Spleen (tissue), 11 donors: ENCODE measurements around the gene STEAP3. TPM values are rescaled to one million over a fixed set of nuclear protein-coding genes. Genes with fewer than 3 reads are reported as not detected.

ENCODE experiments used
- DNase-seq: peaks from one replicate; pipeline ENCODE4 v3.0.0-alpha.2; 2020
- H3K27ac ChIP-seq, 8 donors: fragments of 200-600 bp; sonication (generic) in 7 of 8; 1 replicate in 4 of 8; 2 replicates in 4 of 8; pipeline versions ENCODE4 v1.5.0 to v1.8.0; 2016 to 2021; ENCODE audit warnings: inconsistent platforms in 4 of 8, mild to moderate bottlenecking in 4 of 8, moderate library complexity in 1 of 8
- H3K27me3 ChIP-seq, 7 donors: fragments of 200-600 bp; sonication (generic) in 6 of 7; replicated peaks in 1 of 7; 1 replicate in 4 of 7; 2 replicates in 3 of 7; pipeline versions ENCODE4 v1.5.0 to v1.8.0; 2016 to 2021; ENCODE audit warnings: inconsistent platforms in 3 of 7, mild to moderate bottlenecking in 1 of 7
- H3K36me3 ChIP-seq, 6 donors: fragments of 200-600 bp; sonication (generic) in 5 of 6; 1 replicate in 4 of 6; 2 replicates in 2 of 6; pipeline versions ENCODE4 v1.5.0 to v1.8.0; 2016 to 2021; ENCODE audit warnings: inconsistent platforms in 2 of 6
- H3K4me1 ChIP-seq, 6 donors: fragments of 200-600 bp; sonication (generic) in 5 of 6; 1 replicate in 3 of 6; 2 replicates in 3 of 6; pipeline versions ENCODE4 v1.5.0 to v1.8.0; 2016 to 2021; ENCODE audit warnings: inconsistent platforms in 3 of 6
- H3K4me3 ChIP-seq, 8 donors: fragments of 200-600 bp; sonication (generic) in 7 of 8; 1 replicate in 4 of 8; 2 replicates in 4 of 8; pipeline versions ENCODE4 v1.5.0 to v1.8.0; 2016 to 2021; ENCODE audit warnings: inconsistent platforms in 4 of 8, mild to moderate bottlenecking in 4 of 8, moderate library complexity in 2 of 8
- H3K9me3 ChIP-seq, 8 donors: fragments of 200-600 bp; sonication (generic) in 7 of 8; 1 replicate in 4 of 8; 2 replicates in 4 of 8; pipeline versions ENCODE4 v1.5.0 to v1.8.0; 2016 to 2021; ENCODE audit warnings: inconsistent platforms in 4 of 8
- POLR2A ChIP-seq, 3 donors: fragments of 450-650 bp; IDR thresholded peaks; one replicate each; pipeline ENCODE4 v1.5.1; 2017; ENCODE audit warnings: antibody characterized with exemption in 3 of 3, mild to moderate bottlenecking in 1 of 3
- POLR2AphosphoS5 ChIP-seq, 3 donors: sonication (generic); formaldehyde crosslinking; IDR thresholded peaks; one replicate each; pipeline ENCODE4 v1.5.1; 2017; ENCODE audit warnings: antibody characterized with exemption in 3 of 3
- WGBS, 5 donors: extraction: QIAGEN DNeasy Blood & Tissue Kit in 3 of 5; methylation state at CpG; one replicate each; pipeline versions ENCODE4 v1.1.5 to v1.1.7; 2013 to 2018; 5-methylcytosine and 5-hydroxymethylcytosine counted together
- intact Hi-C: fragments of 100-400 bp; cut with DNase I; formaldehyde crosslinking; loops from one replicate; pipeline ENCODE4 v1.15.0; 2023; ENCODE audit warnings: low total_unique reads
- polyA plus RNA-seq, 3 donors: library from polyadenylated mRNA; stranded (reverse); fragments of 200-250 nt; gene quantifications; one replicate each; pipeline ENCODE4 v1.2.1, GENCODE V29; 2013
- total RNA-seq, 7 donors: library from RNA; depleted of rRNA in 3 of 7; stranded (reverse); fragments of >200 nt in 3 of 7; fragmentation: NEBNext Ultra II Directional in 4 of 7; extraction: Animal tissue kit (Norgen Biotek cat#: 25700) in 4 of 7; gene quantifications; one replicate each; pipeline versions ENCODE4 v1.1.0 to v1.2.1, GENCODE V29; 2016 to 2021
- TF ChIP-seq, protein P1 (sequence below), 11 experiments: fragments of 200-600 bp in 7 of 11; fragments of 450-650 bp in 4 of 11; sonication (generic) in 4 of 11; IDR thresholded peaks in 8 of 11; conservative IDR thresholded peaks in 3 of 11; 1 replicate in 7 of 11; 2 replicates in 4 of 11; pipeline versions ENCODE4 v1.4.0 to v1.8.0; 2016 to 2021; ENCODE audit warnings: antibody characterized with exemption in 11 of 11, inconsistent platforms in 4 of 11, mild to moderate bottlenecking in 1 of 11
- donor health status: healthy with polysubstance abuse.
- donor health status: DM: no; HTN: no; CAD: no; lungs with moderate emphysema.
- donor health status: DM: no; HTN: no; CAD: no.
- donor health status: Bipolar disorder and iron deficiency.
- donor health status: healthy.
- donor health status: DM: no; HTN: no; CAD: no.
- donor health status: DM: yes; HTN: yes; CAD: no.

Gene STEAP3
- total and polyA plus RNA-seq, 10 donors, result 0.26 to 3.6 (median 1.5) TPM

DNA sequence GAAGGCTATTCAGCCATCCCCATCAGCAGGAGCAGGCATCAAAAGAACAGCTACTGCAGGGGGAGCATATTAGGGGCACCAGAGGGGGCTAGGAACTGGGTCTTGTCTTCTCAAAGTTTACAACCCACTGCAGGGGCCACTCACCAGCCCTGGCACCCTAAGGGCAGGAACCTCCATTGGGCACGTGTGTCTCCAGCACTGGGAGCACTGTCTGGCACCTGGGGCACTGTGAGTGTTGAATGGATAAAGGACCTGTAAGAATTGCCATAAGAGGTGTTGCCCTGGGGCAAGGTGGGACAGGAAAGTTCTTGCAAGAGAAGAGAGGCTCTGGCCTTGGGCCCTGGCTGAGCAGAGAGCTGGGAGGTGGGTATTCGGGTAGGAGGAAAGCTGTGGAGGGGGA lies 1.4 kb upstream of the STEAP3 start:
- Histone ChIP-seq H3K9me3 (no peaks in the 10 kb centered on the region), H3K27me3 (peaks cover 0 to 35% (median 11%) of the 10 kb centered on the region in 7 donors), H3K4me1 (peaks cover 0 to 30% (median 20%) of the 10 kb centered on the region in 6 donors), H3K36me3 (no peaks in the 10 kb centered on the region), H3K27ac (no peak overlapping the region), H3K4me3 (no peak overlapping the region)
- intact Hi-C loops, result no loop called here
- DNase-seq, result no peak
- TF ChIP-seq POLR2AphosphoS5 (IDR thresholded peaks at IDR 0.05) (no peak), POLR2A (IDR thresholded peaks at IDR 0.05) (no peak)
- TF ChIP-seq, protein P1, sequence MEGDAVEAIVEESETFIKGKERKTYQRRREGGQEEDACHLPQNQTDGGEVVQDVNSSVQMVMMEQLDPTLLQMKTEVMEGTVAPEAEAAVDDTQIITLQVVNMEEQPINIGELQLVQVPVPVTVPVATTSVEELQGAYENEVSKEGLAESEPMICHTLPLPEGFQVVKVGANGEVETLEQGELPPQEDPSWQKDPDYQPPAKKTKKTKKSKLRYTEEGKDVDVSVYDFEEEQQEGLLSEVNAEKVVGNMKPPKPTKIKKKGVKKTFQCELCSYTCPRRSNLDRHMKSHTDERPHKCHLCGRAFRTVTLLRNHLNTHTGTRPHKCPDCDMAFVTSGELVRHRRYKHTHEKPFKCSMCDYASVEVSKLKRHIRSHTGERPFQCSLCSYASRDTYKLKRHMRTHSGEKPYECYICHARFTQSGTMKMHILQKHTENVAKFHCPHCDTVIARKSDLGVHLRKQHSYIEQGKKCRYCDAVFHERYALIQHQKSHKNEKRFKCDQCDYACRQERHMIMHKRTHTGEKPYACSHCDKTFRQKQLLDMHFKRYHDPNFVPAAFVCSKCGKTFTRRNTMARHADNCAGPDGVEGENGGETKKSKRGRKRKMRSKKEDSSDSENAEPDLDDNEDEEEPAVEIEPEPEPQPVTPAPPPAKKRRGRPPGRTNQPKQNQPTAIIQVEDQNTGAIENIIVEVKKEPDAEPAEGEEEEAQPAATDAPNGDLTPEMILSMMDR (IDR thresholded peaks at IDR 0.05 in 8 of 11, conservative IDR thresholded peaks at IDR 0.05 in 3 of 11), result no peak
- 67 to 91% (median 77%) methylated on average over 2 of the region's 2 CpGs for WGBS, 5 donors

DNA sequence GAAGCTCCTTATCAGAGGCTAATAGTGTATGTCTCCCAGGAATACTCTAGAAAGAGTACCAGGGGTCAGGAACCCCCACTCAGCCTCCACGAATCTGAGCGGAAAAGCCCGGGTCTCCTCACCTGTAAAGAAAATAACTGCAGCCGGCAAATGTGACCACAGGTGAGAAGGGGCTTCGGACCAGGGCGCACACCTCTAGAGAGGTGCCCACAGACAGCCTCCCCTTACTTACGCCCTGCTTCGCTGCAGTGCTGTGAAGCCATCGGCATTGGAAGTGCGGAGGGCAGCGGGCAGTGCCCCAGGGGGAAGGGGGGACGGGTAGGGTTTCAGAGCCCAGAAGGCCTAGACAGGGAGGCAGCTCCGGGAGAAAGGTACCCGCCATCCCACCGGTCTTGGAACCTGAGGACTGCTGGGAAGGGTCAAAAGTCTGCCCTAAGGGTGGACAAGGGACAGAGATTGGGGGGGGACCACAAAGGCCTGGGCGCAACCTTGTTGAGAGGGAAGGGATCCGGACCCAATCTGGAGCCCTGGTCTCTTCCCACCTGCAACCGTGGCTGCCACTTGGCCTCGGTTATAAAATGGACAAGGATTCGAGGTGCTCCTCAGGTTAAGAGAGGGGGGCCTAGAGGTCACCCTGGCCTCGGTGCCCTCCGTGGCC lies 642 bp upstream of the STEAP3 start:
- intact Hi-C loops, result no loop called here
- H3K9me3 ChIP-seq, result no peaks in the 10 kb centered on the region
- peak overlapping the region in 1 of 8 donors; percentile 41 for H3K27ac ChIP-seq
- WGBS, 5 donors, result 73 to 78% (median 75%) methylated on average over 18 to 22 of the region's 22 CpGs
- no peaks in the 10 kb centered on the region for H3K36me3 ChIP-seq
- DNase-seq, result no peak
- peaks cover 0 to 40% (median 11%) of the 10 kb centered on the region in 7 donors for H3K27me3 ChIP-seq
- no peak for TF ChIP-seq POLR2A (IDR thresholded peaks at IDR 0.05)
- TF ChIP-seq POLR2AphosphoS5 (IDR thresholded peaks at IDR 0.05), result no peak
- TF ChIP-seq, protein P1 (IDR thresholded peaks at IDR 0.05 in 8 of 11, conservative IDR thresholded peaks at IDR 0.05 in 3 of 11), result no peak
- H3K4me1 ChIP-seq, result peaks cover 0 to 30% (median 20%) of the 10 kb centered on the region in 6 donors
- H3K4me3 ChIP-seq, result peak overlapping the region; percentile 38 to 81 (median 58)

DNA sequence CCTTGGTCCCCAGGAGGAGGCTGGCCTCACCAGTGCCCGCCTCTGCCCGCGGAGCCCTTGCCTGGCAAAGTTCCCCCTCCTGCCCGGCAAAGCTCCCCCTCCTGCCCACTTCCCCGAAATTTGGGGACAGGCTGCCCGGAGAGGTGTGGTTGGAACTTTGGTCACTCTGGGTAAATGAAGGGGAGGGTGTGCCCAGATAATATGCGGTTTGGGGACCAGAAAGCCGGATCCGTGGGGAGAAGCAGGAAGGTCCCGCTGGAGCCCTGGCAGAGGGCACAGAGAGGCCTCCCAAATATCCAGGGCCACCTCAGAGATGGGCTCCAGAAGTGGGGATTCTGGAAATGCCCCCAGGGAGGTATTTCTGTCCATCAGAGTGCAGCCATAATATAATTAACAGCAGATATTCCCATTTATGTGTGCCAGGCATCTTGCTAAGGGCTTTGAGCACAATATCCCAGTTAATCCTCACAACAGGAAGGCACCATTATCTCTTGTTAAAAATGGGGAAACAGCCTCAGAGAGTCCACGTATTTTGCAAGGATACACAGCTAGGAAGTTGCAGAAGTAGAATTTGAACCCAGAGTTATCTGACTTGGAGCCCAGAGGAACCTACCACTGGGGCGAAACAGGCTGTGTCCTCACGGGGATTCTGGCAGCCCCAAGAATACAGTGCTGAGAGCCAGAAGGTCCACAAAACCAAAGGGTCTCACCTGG lies 914 bp downstream of the STEAP3 start:
- H3K36me3 ChIP-seq, result no peaks in the 10 kb centered on the region
- 13 to 22% (median 16%) methylated on average over 13 of the region's 13 CpGs for WGBS, 5 donors
- H3K27me3 ChIP-seq, result peaks cover 0 to 44% (median 11%) of the 10 kb centered on the region in 7 donors
- intact Hi-C loops, result no loop called here
- H3K4me1 ChIP-seq, result peaks cover 0 to 30% (median 20%) of the 10 kb centered on the region in 6 donors
- no peak for DNase-seq
- TF ChIP-seq, protein P1 (IDR thresholded peaks at IDR 0.05 in 8 of 11, conservative IDR thresholded peaks at IDR 0.05 in 3 of 11), result no peak
- TF ChIP-seq POLR2A (IDR thresholded peaks at IDR 0.05) (no peak), POLR2AphosphoS5 (IDR thresholded peaks at IDR 0.05) (no peak)
- H3K9me3 ChIP-seq, result no peaks in the 10 kb centered on the region
- no peak overlapping the region for H3K27ac ChIP-seq
- H3K4me3 ChIP-seq, result peak overlapping the region in 7 of 8 donors; percentile 38 to 81 (median 60)
